Kidney tubule cell (primary cell): Measurements from ENCODE around the gene PTK7.

ENCODE experiments used
- DNase-seq: peaks from one replicate; pipeline ENCODE4 v3.0.0-alpha.2; 2018; ENCODE audit warnings: low spot score

Gene PTK7

GRCh38 chr6:43180058-43180457 is 103.9 kb downstream of the PTK7 start:
- no peak for DNase-seq

GRCh38 chr6:43180985-43181384 is 104.9 kb downstream of the PTK7 start:
- DNase-seq = peak; percentile 14

GRCh38 chr6:43181621-43181941 is 105.5 kb downstream of the PTK7 start:
- no peak for DNase-seq

GRCh38 chr6:43181942-43182860 is 106.1 kb downstream of the PTK7 start, which contains the start of gene CUL9:
Gene CUL9, plus strand, starts transcription at chr6:43182196. Its CDS starts 2,115 bp downstream, at chr6:43184311.
- peak; percentile 77 for DNase-seq

GRCh38 chr6:43183441-43183840 is 107.3 kb downstream of the PTK7 start:
- DNase-seq = no peak

- DNase-seq = no peak
Measured at GRCh38 chr6:43184268-43184985, 108.3 kb downstream of the PTK7 start.

- no peak for DNase-seq
Measured at GRCh38 chr6:43185391-43185985, 109.4 kb downstream of the PTK7 start.

- no peak for DNase-seq
Measured at GRCh38 chr6:43186019-43186418, 109.9 kb downstream of the PTK7 start.

GRCh38 chr6:43186706-43187105 is 110.6 kb downstream of the PTK7 start:
- DNase-seq = no peak

GRCh38 chr6:43187821-43188220 is 111.7 kb downstream of the PTK7 start:
- DNase-seq = no peak

- no peak for DNase-seq
Measured at GRCh38 chr6:43188426-43188825, 112.3 kb downstream of the PTK7 start.

GRCh38 chr6:43189776-43190304 is 113.7 kb downstream of the PTK7 start:
- DNase-seq = no peak

GRCh38 chr6:43192911-43193310 is 116.8 kb downstream of the PTK7 start:
- no peak for DNase-seq

GRCh38 chr6:43193929-43194328 is 117.8 kb downstream of the PTK7 start:
- no peak for DNase-seq

- no peak for DNase-seq
Measured at GRCh38 chr6:43196337-43196736, 120.2 kb downstream of the PTK7 start.

- no peak for DNase-seq
Measured at GRCh38 chr6:43199912-43200311, 123.8 kb downstream of the PTK7 start.

- no peak for DNase-seq
Measured at GRCh38 chr6:43200541-43200940, 124.4 kb downstream of the PTK7 start.

- DNase-seq = no peak
Measured at GRCh38 chr6:43202451-43202850, 126.3 kb downstream of the PTK7 start.

- no peak for DNase-seq
Measured at GRCh38 chr6:43203029-43203717, 127.1 kb downstream of the PTK7 start.

- no peak for DNase-seq
Measured at GRCh38 chr6:43203718-43204095, 127.6 kb downstream of the PTK7 start.

GRCh38 chr6:43204271-43205105 is 128.4 kb downstream of the PTK7 start:
- no peak for DNase-seq
